ENCODE results near the gene ELOA2. TPM values are rescaled to one million over a fixed set of nuclear protein-coding genes. Genes with fewer than 3 reads are reported as not detected.
A peak's percentile ranks its signal among the peaks of the same experiment; 100 is the strongest.
"Not testable (repeated sequence)": the region's sequence is repeated elsewhere in the genome, so short reads cannot be mapped to it uniquely, and the experiment has no call there.

The ELOA2 gene, protein sequence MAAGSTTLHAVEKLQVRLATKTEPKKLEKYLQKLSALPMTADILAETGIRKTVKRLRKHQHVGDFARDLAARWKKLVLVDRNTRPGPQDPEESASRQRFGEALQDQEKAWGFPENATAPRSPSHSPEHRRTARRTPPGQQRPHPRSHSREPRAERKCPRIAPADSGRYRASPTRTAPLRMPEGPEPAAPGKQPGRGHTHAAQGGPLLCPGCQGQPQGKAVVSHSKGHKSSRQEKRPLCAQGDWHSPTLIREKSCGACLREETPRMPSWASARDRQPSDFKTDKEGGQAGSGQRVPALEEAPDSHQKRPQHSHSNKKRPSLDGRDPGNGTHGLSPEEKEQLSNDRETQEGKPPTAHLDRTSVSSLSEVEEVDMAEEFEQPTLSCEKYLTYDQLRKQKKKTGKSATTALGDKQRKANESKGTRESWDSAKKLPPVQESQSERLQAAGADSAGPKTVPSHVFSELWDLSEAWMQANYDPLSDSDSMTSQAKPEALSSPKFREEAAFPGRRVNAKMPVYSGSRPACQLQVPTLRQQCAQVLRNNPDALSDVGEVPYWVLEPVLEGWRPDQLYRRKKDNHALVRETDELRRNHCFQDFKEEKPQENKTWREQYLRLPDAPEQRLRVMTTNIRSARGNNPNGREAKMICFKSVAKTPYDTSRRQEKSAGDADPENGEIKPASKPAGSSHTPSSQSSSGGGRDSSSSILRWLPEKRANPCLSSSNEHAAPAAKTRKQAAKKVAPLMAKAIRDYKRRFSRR
- not detected for total RNA-seq
- long read RNA-seq, donor 1: 0 reads
- long read RNA-seq, donor 2: 0 reads

DNA sequence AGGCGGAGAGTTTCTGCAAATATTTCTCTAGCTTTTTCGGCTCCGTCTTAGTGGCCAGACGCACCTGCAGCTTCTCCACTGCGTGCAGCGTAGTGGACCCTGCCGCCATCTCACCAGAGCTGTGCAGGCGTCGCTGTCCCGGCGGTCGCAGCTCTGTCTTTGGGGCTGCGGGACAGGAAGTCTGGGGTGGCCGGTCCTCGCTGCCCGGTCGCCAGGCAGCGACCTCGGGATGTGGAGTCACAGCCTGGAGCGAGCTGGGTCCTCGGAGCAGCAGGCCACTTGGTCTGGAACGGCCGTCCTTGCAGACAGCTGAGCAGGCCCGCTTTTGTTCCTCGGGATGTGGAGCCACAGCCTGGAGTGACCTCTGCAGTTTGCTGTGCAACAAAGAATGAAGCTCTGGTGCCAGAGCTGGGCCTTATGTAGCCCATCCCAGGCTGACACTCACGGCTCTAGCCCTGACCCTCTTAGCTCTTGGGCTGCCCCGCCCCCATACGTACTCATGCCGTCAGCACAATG, at the start of gene ELOA2:
Gene ELOA2, minus strand, starts transcription at position 466 of the 516 bp plus-strand sequence. Its CDS starts 357 bp downstream, at position 109.
- intact Hi-C loops (cut with DNase I): no loop called here

DNA sequence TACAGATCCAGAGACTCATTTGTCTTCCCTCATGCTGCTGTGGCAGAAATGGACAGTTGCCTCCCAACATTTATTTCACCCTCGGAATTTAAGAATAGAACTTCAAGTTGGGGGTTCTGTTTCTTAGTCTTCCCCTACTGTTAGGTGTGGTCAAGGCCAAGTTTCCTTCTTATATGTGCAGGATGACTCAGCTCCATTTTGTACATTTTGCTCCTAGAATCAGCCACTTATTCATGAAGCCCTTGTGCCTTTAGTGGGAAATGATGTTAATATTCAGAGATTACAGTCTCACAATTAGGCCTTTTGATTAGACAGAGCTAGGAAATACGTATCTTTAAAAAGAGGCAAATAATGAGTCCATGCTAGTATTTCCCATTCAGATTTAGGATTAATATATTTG, 46.2 kb upstream of the ELOA2 start:
- no peak for DNase-seq (ENCODE audit: low spot score)
- intact Hi-C loops (cut with DNase I): no loop called here

More for the DNA sequence above, at the start of gene ELOA2:
- no peak for DNase-seq (ENCODE audit: low spot score)

DNA sequence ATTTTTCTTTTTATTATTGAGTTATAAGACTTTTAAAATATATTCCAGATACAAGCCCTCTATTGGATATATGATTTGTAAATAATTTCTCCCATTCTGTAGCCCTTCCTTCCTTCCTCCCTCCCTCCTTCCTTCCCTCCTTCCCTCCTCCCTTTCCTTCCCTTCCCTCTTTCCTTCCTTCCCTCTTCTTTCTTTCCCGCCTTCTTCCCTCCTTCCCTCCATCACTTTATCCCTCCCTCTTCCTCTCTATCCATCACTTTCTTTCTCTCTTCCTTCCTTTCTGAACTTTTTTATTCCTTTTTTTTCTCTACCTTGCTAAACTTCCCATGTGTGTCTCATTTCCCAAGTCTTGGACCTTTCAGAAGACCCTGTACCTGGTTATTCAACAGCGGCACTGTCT, 45.5 kb upstream of the ELOA2 start:
- no peak for DNase-seq (ENCODE audit: low spot score)
- intact Hi-C loops (cut with DNase I): no loop called here

DNA sequence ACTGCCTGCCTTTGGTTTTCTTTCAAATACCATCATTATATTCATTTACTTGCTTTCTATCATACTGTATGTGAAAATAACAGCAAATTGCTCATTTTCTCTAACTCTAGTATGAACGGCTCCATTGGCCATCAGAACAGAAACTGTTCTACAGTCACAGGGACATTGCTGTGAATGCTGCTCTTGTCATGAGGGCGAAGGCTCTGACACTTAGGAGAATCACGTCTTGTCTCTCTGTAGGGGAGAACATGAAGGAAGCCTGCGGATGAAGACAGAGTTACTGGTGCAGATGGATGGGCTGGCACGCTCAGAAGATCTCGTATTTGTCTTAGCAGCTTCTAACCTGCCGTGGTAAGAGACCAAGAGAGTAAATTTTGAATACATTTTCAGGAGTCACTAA, 41.7 kb upstream of the ELOA2 start:
- DNase-seq (ENCODE audit: low spot score): no peak
- intact Hi-C loops (cut with DNase I): no loop called here

DNA sequence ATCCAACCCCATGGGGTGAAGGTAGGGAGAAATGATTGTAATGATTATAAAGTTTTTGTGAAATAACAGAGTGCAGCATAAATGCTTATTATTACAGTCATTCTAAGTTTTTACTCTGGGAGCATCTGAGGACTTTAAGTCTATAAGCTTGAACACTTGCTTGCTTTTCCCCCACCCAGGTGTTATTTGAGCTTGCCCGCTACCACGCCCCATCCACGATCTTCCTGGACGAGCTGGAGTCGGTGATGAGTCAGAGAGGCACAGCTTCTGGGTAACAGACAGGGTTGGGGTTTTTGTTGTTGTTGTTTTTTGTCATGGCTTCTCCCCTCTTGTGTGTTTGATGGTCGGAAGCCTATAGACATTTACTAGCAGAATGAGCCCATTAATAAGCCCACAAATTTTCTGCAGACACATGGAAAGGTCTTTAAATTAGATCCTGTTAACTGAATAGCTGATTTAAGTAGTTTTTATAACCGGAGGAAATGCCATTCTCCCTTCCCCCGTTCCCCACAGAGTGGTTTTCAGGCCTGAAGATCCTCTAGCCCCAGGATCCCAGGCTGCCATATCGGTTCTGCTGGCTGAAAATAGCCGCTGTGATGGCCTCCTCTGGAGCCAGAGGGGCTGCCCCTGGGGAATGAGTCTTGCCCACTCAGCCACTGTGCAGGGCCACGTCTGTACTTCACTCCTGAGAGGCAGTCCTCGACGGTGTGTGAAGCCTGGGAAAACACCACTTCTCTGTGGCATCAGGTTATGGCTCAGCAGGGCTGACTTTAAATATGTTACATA, 39.9 kb upstream of the ELOA2 start:
- intact Hi-C loops (cut with DNase I): no loop called here
- DNase-seq (ENCODE audit: low spot score): no peak

DNA sequence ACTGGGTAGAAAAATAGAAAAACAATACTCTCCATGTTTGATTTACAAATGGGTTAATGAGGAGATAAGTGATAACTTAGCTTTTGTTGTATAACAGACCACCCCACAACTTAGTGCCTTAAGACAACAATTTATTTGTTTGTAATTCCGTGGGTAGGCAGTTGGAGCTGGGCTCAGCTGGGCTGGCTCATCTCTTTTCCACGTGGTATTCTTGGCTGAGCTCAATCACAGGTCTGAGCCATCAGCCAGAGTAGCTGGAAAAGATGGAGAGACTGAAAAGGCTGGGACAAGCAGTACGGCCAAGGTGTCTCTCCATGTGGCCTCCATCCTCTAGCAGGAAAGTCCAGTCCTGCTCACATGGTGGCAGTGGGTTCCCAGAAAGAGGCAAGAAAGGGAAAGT, 32.2 kb upstream of the ELOA2 start:
- DNase-seq (ENCODE audit: low spot score): no peak
- intact Hi-C loops (cut with DNase I): no loop called here

DNA sequence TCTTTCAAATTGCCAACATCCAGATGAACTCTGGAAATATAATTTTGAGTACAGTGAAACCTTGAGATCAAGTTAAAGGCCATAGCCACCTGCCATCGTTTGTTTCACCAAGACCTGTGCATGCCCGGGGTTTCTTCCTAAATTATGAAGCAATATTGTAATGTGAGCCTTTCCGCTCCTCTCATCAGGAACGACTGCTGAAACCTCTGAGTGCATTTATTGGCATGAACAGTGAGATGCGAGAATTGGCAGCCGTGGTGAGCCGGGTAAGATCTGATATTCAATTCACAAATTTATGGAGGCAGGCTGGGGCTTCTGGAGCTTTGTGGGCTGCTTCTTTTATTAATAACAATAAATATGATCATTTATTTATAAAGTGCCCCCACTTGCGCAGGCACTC, 27.7 kb upstream of the ELOA2 start:
- intact Hi-C loops (cut with DNase I): no loop called here
- DNase-seq (ENCODE audit: low spot score): no peak

DNA sequence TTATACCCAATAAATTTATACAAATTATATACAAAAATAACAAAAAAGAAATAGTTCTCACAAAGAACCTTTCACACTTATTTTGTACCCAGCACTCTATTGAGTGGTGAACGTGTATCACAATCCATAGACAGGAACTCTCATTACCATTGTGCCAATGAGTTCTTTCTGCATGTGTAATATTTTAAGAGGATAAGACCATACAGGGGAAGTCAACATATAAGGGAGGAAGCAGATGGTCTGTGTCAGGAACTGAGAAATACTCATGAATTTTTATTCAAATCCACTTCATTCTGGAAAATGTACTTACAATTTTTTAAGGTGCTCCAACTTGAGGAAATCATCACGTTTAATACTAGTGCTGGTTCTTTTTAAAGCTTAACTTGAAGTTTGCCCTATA, 27.1 kb upstream of the ELOA2 start:
- intact Hi-C loops (cut with DNase I): no loop called here
- DNase-seq (ENCODE audit: low spot score): no peak

DNA sequence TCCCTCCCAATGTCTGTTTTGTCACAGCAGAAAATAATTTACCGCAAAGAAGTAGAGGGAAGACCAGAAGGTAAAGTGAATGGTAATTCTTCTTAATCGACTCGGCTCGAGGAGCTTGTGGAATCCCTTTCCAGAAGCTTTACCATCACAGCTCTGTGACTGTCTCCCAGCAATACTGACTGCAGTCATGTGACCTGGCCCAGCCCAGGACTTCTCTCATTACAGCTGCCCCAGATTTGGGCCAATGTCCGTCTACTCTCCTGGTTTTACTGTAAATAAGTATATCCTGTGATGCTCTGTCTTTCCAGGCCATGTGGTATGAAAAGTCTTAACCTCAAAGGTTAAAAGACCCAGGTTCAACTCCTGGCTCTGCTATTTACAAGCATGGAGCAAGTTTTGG, 18.9 kb upstream of the ELOA2 start:
- no peak for DNase-seq (ENCODE audit: low spot score)
- intact Hi-C loops (cut with DNase I): no loop called here

DNA sequence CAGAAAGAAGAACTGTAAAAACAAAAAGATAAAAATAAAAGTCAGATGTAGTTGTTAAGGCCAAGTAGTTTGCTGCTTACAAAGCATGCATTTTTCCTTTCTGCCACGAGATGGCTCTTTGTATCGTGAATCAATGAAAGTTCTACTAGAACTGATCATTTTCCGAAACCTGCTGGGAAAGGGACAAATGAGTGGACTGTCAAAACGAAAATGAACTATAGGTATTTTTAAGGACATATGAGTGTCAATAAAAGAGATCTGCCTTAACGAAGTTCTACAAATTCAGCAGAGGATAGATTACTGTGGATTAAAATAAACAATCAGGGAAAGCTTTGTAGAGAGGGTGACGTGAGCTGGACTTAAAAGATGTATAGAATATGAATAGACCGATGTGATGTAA, 15.0 kb upstream of the ELOA2 start:
- no peak for DNase-seq (ENCODE audit: low spot score)
- intact Hi-C loops (cut with DNase I): no loop called here

DNA sequence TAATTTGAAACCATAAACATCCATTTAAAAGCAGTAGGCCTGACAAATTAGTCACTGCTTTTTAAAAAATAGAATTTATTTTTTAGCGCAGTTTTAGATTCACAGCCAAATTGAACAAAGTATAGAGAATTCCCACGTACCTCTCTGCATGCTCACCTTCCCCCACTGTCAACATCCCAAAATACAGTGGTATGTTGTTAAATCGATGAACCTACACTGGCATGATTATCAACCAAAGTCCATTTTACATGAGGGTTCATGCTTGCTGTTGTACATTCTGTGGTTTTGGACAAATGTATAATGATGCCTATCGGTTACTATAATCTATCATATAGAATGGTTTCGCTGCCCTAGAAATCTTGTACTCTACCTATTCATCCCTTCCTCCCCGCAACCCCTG, 5.6 kb upstream of the ELOA2 start:
- intact Hi-C loops (cut with DNase I): no loop called here
- DNase-seq (ENCODE audit: low spot score): no peak

DNA sequence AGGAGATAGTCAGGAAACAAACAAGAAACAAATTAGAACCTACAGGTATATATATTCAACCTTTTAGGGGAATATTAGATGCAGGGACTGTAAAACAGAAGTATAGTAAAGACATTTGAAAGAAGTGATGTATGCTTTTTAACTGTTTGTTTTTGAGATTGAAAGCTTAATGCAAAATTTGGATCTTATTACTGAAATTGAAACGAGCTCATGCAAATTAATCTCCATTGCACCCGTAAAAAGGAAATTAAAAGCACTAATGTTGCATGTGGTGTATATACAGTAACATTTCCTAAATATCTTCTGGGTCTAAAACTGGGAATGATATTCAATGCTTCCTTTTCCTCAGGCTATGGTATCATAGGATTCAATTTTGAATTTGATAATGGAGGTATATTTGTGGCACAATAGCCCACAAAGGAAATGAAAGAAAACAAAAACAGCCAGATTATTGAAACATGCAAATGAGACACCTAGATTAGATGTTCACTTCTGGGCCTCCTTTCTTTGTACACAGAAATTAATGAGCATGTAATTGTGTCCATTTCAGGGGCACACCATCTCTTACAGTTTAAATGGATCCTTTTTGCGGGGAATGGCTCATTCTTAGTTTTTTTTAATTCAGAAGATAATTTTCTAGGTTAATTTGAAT, 1.6 kb upstream of the ELOA2 start:
- intact Hi-C loops (cut with DNase I): no loop called here
- DNase-seq (ENCODE audit: low spot score): no peak

DNA sequence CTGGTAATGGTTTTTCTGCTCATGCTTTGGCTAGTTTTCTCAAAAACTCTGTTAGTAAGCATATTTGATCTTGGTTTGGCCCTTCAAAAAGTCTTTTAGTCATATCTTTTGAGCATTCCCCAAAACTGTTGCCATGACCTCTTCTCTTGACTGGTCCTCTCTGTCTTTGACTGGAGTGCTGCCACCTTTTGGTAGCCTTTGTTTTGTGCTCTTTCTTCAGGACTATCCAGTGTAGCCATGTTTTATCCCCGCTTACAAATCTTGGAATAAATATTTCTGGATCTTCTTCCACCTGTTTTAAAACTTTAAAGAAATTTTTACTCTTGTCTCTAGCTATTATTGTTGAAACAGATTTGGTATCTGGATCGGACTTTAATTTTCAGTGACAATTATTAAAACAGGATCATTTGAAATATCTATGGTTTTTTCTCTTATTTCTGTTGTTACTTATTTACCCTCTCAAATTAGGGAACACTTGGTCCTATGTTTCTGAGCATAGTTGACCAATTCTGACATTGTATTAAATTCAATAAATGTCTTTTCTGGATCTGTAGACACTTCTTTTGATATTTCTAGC, 965 bp upstream of the ELOA2 start:
- intact Hi-C loops (cut with DNase I): no loop called here
- no peak for DNase-seq (ENCODE audit: low spot score)

DNA sequence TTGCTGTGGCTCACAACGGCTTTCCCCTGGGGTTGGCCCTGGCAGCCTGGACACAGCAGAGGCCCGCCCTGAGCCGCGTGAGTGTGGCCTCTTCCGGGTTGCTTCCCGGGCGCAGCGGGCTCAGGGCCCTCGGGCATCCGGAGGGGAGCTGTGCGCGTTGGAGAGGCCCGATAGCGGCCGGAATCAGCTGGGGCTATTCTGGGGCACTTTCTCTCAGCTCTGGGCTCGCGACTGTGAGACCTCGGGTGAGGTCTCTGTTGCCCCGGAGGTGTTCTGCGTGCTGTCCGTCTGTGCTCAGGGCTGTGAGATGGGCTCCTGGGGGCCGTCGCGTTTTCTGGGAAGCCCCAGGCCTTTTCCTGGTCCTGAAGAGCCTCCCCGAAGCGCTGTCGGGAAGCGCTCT, 830 bp downstream of the ELOA2 start:
- DNase-seq (ENCODE audit: low spot score); intact Hi-C loops (cut with DNase I): not testable (repeated sequence)

DNA sequence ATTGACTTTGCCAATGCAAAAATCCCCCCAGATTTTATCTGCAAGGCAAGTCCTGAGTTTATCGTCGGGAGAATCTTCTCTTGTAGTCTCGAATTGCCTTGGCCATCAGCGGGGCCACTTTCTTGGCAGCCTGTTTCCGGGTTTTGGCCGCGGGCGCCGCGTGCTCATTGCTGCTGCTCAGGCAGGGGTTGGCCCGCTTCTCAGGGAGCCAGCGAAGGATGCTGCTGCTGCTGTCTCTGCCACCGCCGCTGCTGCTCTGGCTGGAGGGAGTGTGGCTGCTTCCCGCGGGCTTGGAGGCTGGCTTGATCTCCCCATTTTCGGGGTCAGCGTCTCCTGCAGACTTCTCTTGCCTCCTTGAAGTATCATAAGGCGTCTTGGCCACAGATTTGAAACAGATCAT, 2.5 kb downstream of the ELOA2 start:
- intact Hi-C loops (cut with DNase I): no loop called here
- no peak for DNase-seq (ENCODE audit: low spot score)

DNA sequence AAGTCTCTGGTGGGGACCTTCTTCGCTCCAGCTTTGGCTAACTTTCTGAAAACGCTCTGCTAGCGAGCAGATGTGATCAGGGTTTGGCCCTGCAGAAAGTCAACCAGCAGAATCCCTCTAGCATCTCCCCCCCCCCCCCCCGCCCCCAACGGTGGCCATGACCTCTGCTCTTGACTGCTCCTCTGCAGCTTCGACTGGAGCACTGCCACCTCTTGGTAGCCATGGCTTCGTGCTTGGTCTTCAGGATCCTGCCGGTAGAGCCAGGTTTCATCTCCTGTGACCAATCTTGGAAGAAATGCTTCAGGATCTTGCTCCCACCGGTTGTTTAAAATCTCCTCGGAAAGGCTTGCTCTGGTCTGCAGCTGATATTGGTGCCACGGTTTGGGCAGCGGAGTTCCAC, 4.5 kb downstream of the ELOA2 start:
- DNase-seq (ENCODE audit: low spot score); intact Hi-C loops (cut with DNase I): not testable (repeated sequence)

DNA sequence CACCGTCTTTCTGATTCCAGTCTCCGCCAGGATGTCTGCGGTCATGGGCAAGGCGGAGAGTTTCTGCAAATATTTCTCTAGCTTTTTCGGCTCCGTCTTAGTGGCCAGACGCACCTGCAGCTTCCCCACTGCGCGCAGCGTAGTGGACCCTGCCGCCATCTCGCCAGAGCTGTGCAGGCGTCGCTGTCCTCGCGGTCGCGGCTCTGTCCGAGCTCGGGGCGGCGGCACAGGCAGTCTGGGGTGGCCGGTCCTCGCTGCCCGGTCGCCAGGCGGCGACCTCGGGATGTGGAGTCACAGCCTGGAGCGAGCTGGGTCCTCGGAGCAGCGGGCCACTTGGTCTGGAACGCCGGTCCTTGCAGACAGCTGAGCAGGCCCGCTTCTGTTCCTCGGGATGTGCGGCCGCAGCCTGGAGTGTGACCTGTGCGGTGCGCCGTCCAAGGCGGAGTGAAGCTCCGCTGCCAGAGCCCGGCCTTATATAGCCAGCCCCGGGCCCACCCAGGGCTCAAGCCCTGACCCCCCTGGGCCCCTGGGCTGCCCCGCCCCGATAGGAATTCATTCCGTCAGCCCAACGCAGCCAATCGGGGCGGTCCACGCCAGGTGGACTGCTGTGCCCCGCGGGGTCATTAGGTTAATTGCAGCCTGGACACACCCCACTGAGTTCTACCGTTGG, 5.6 kb downstream of the ELOA2 start:
- DNase-seq (ENCODE audit: low spot score); intact Hi-C loops (cut with DNase I): not testable (repeated sequence)

DNA sequence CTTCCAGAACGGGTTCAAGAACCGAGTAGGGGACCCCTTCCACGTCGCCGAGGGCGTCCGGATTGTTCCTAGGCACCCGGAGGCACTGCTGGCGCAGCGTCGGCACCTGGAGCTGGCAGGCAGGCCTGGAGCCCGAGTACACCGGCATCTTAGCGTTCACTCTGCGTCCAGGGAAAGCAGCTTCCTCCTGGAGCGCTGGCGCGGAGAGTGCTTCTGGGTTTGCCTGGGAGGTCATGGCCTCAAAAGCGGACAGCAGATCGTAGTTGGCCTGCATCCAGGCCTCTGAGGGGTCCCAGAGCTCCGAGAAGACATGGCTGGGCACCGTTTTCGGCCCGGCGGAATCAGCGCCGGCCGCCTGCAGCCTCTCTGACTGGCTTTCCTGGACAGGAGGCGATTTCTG, 6.7 kb downstream of the ELOA2 start:
- intact Hi-C loops (cut with DNase I): not testable (repeated sequence)
- DNase-seq (ENCODE audit: low spot score): peak; percentile 89

Measured in posterior vena cava (tissue), 2 donors.